Thymus (tissue), 11 donors: ENCODE data around the gene ERI3. TPM values are rescaled to one million over a fixed set of nuclear protein-coding genes. Genes with fewer than 3 reads are reported as not detected.

Experiments
- DNase-seq, 9 donors: peaks; one replicate each; pipeline ENCODE4 v3.0.0-alpha.2; 2013; ENCODE audit warnings: low spot score in 9 of 9, low read depth in 6 of 9, missing footprints in 1 of 9
- H3K27ac ChIP-seq, 2 donors: one replicate each; pipeline ENCODE4 v1.5.1; 2013; ENCODE audit warnings: control low read depth in 1 of 2, low read depth in 1 of 2, low read length in 1 of 2, mild to moderate bottlenecking in 1 of 2, moderate library complexity in 1 of 2
- H3K27me3 ChIP-seq, 2 donors: one replicate each; pipeline ENCODE4 v1.5.1; 2013; ENCODE audit warnings: low read length in 1 of 2; ENCODE audit not compliant: control insufficient read depth in 2 of 2, insufficient read depth in 1 of 2
- H3K36me3 ChIP-seq, 2 donors: one replicate each; pipeline ENCODE4 v1.5.1; 2013; ENCODE audit warnings: low read length in 1 of 2, mild to moderate bottlenecking in 1 of 2, moderate library complexity in 1 of 2; ENCODE audit not compliant: control insufficient read depth in 2 of 2, insufficient read depth in 2 of 2
- H3K4me1 ChIP-seq, 2 donors: one replicate each; pipeline ENCODE4 v1.5.1; 2013; ENCODE audit warnings: low read length in 2 of 2; ENCODE audit not compliant: control insufficient read depth in 2 of 2, insufficient read depth in 2 of 2
- H3K4me3 ChIP-seq, 2 donors: one replicate each; pipeline ENCODE4 v1.5.1; 2013; ENCODE audit warnings: low read length in 2 of 2, control low read depth in 1 of 2, mild to moderate bottlenecking in 1 of 2
- H3K9me3 ChIP-seq, 2 donors: one replicate each; pipeline ENCODE4 v1.5.1; 2013; ENCODE audit warnings: low read length in 1 of 2, mild to moderate bottlenecking in 1 of 2; ENCODE audit not compliant: control insufficient read depth in 2 of 2, insufficient read depth in 1 of 2
- WGBS: extraction: QIAGEN DNeasy Blood & Tissue Kit; methylation state at CpG from one replicate; pipeline ENCODE4 v1.1.7; 2013; 5-methylcytosine and 5-hydroxymethylcytosine counted together
- polyA plus RNA-seq: library from polyadenylated mRNA; stranded (reverse); fragments of 200-250 nt; gene quantifications from one replicate; pipeline ENCODE4 v1.2.3, GENCODE V29; 2013
- total RNA-seq: library from RNA; stranded (reverse); fragments of 120-200 nt; gene quantifications from one replicate; pipeline ENCODE4 v1.2.4, GENCODE V29; 2013
- donor health status: healthy.

ERI3 gene
- total and polyA plus RNA-seq, 2 donors = 28.0 to 42.4 TPM

- H3K27me3 ChIP-seq = no peaks in the 10 kb centered on the region
These were observed 82.1 kb downstream of the ERI3 start for GRCh38 chr1:44272992-44273391.

GRCh38 chr1:44271646-44272045 lies 83.4 kb downstream of the ERI3 start:
- 98% methylated on average over 3 of the region's 3 CpGs for WGBS
- H3K27ac ChIP-seq = no peak overlapping the region
- no peaks in the 10 kb centered on the region for H3K36me3 ChIP-seq
- no peak overlapping the region for H3K4me3 ChIP-seq
- no peaks in the 10 kb centered on the region for H3K4me1 ChIP-seq
- DNase-seq = no peak
- H3K27me3 ChIP-seq = no peaks in the 10 kb centered on the region
- no peaks in the 10 kb centered on the region for H3K9me3 ChIP-seq

More at GRCh38 chr1:44272992-44273391, 82.1 kb downstream of the ERI3 start:
- no peak overlapping the region for H3K27ac ChIP-seq
- DNase-seq = no peak
- WGBS = over 99% methylated on average over 3 of the region's 3 CpGs
- H3K4me1 ChIP-seq = no peaks in the 10 kb centered on the region
- H3K36me3 ChIP-seq = no peaks in the 10 kb centered on the region
- H3K9me3 ChIP-seq = no peaks in the 10 kb centered on the region
- no peak overlapping the region for H3K4me3 ChIP-seq

- no peak overlapping the region for H3K4me3 ChIP-seq
- H3K9me3 ChIP-seq = no peaks in the 10 kb centered on the region
- 94% methylated on average over 6 of the region's 6 CpGs for WGBS
- no peaks in the 10 kb centered on the region for H3K4me1 ChIP-seq
- DNase-seq = no peak
- H3K36me3 ChIP-seq = no peaks in the 10 kb centered on the region
- H3K27me3 ChIP-seq = no peaks in the 10 kb centered on the region
- no peak overlapping the region for H3K27ac ChIP-seq
These were observed 84.1 kb downstream of the ERI3 start for GRCh38 chr1:44270686-44271628.

GRCh38 chr1:44268054-44268453 lies 87.0 kb downstream of the ERI3 start:
- 98% methylated on average over 1 of the region's 1 CpG for WGBS
- DNase-seq = no peak

GRCh38 chr1:44267438-44267837 lies 87.6 kb downstream of the ERI3 start:
- no peaks in the 10 kb centered on the region for H3K9me3 ChIP-seq
- H3K4me3 ChIP-seq = no peak overlapping the region
- no peak overlapping the region for H3K27ac ChIP-seq
- H3K36me3 ChIP-seq = no peaks in the 10 kb centered on the region
- 97% methylated on average over 5 of the region's 5 CpGs for WGBS
- no peaks in the 10 kb centered on the region for H3K4me1 ChIP-seq
- no peak for DNase-seq
- H3K27me3 ChIP-seq = no peaks in the 10 kb centered on the region

More at GRCh38 chr1:44268054-44268453, 87.0 kb downstream of the ERI3 start:
- no peaks in the 10 kb centered on the region for H3K4me1 ChIP-seq
- H3K9me3 ChIP-seq = no peaks in the 10 kb centered on the region
- no peak overlapping the region for H3K4me3 ChIP-seq
- H3K36me3 ChIP-seq = no peaks in the 10 kb centered on the region
- no peaks in the 10 kb centered on the region for H3K27me3 ChIP-seq
- H3K27ac ChIP-seq = no peak overlapping the region

GRCh38 chr1:44266400-44267344 lies 88.4 kb downstream of the ERI3 start:
- Histone ChIP-seq H3K9me3 (no peaks in the 10 kb centered on the region), H3K36me3 (peaks cover 0 to 4% of the 10 kb centered on the region in 2 donors), H3K27ac (no peak overlapping the region)

GRCh38 chr1:44265656-44266358 lies 89.2 kb downstream of the ERI3 start:
- H3K4me3 ChIP-seq = no peak overlapping the region
- no peak overlapping the region for H3K27ac ChIP-seq
- 97% methylated on average over 1 of the region's 1 CpG for WGBS
- no peaks in the 10 kb centered on the region for H3K9me3 ChIP-seq
- H3K4me1 ChIP-seq = peaks cover 0 to 4% of the 10 kb centered on the region in 2 donors
- peaks cover 0 to 6% of the 10 kb centered on the region in 2 donors for H3K36me3 ChIP-seq
- H3K27me3 ChIP-seq = no peaks in the 10 kb centered on the region
- no peak for DNase-seq

More at GRCh38 chr1:44266400-44267344, 88.4 kb downstream of the ERI3 start:
- DNase-seq = no peak
- H3K4me3 ChIP-seq = no peak overlapping the region
- no peaks in the 10 kb centered on the region for H3K27me3 ChIP-seq
- 97% methylated on average over 6 of the region's 6 CpGs for WGBS
- no peaks in the 10 kb centered on the region for H3K4me1 ChIP-seq

GRCh38 chr1:44264451-44264771 lies 90.6 kb downstream of the ERI3 start:
- Histone ChIP-seq H3K4me3 (no peak overlapping the region), H3K36me3 (peaks cover 0 to 6% of the 10 kb centered on the region in 2 donors), H3K4me1 (peaks cover 0 to 4% of the 10 kb centered on the region in 2 donors), H3K9me3 (no peaks in the 10 kb centered on the region), H3K27ac (no peak overlapping the region), H3K27me3 (no peaks in the 10 kb centered on the region)
- 98% methylated on average over 11 of the region's 11 CpGs for WGBS
- no peak for DNase-seq
